H9 (cell line): ENCODE results near the gene ESPL1. TPM values are rescaled to one million over a fixed set of nuclear protein-coding genes. Genes with fewer than 3 reads are reported as not detected.

Experiments
- DNase-seq: peaks from one replicate; pipeline ENCODE4 v3.0.0-alpha.2; 2017
- H2AFZ ChIP-seq: one replicate; pipeline ENCODE4 v1.6.1; 2013; ENCODE audit warnings: mild to moderate bottlenecking, low read length, control low read depth, moderate library complexity
- H2AK5ac ChIP-seq: 2 replicates; pipeline ENCODE4 v1.6.1; 2013; ENCODE audit warnings: low read length, control low read depth, mixed read lengths; ENCODE audit not compliant: insufficient read length
- H2BK120ac ChIP-seq: one replicate; pipeline ENCODE4 v1.6.1; 2013; ENCODE audit warnings: low read depth, mild to moderate bottlenecking, low read length, control low read depth, inconsistent platforms; ENCODE audit not compliant: poor library complexity, severe bottlenecking
- H2BK12ac ChIP-seq: 2 replicates; pipeline ENCODE4 v1.6.1; 2013; ENCODE audit warnings: low read length, control low read depth, mixed read lengths, low read depth; ENCODE audit not compliant: insufficient read length
- H2BK15ac ChIP-seq: 2 replicates; pipeline ENCODE4 v1.6.1; 2013; ENCODE audit warnings: low read depth, low read length, control low read depth
- H2BK20ac ChIP-seq: one replicate; pipeline ENCODE4 v1.6.1; 2013; ENCODE audit warnings: low read depth, mild to moderate bottlenecking, low read length, control low read depth, inconsistent platforms; ENCODE audit not compliant: poor library complexity, severe bottlenecking
- H2BK5ac ChIP-seq: 2 replicates; pipeline ENCODE4 v1.6.1; 2013; ENCODE audit warnings: low read length, control low read depth, mixed read lengths; ENCODE audit not compliant: insufficient read length
- H3K14ac ChIP-seq: 2 replicates; pipeline ENCODE4 v1.6.1; 2013; ENCODE audit warnings: low read length, control low read depth; ENCODE audit not compliant: insufficient read depth
- H3K18ac ChIP-seq: 2 replicates; pipeline ENCODE4 v1.6.1; 2013; ENCODE audit warnings: low read depth, mild to moderate bottlenecking, mixed read lengths, low read length, control low read depth; ENCODE audit not compliant: insufficient read length
- H3K23ac ChIP-seq: 2 replicates; pipeline ENCODE4 v1.6.1; 2013; ENCODE audit warnings: low read length, control low read depth, mixed read lengths, low read depth; ENCODE audit not compliant: insufficient read length
- H3K23me2 ChIP-seq: 2 replicates; pipeline ENCODE4 v1.6.1; 2013; ENCODE audit warnings: low read depth, mild to moderate bottlenecking, mixed read lengths, low read length, control low read depth; ENCODE audit not compliant: insufficient read length, poor library complexity, severe bottlenecking
- H3K27ac ChIP-seq: 2 replicates; pipeline ENCODE4 v1.5.1; 2013; ENCODE audit warnings: low read length, control low read depth, mixed read lengths, low read depth; ENCODE audit not compliant: insufficient read length
- H3K27me3 ChIP-seq: 2 replicates; pipeline ENCODE4 v1.6.1; 2013; ENCODE audit warnings: low read length, control low read depth, inconsistent platforms; ENCODE audit not compliant: insufficient read depth
- H3K4ac ChIP-seq: 2 replicates; pipeline ENCODE4 v1.6.1; 2013; ENCODE audit warnings: low read depth, mild to moderate bottlenecking, control low read depth, inconsistent platforms, low read length, moderate library complexity
- H3K4me1 ChIP-seq: 2 replicates; pipeline ENCODE4 v1.6.1; 2013; ENCODE audit warnings: low read length, control low read depth, inconsistent platforms; ENCODE audit not compliant: insufficient read depth
- H3K4me2 ChIP-seq: 2 replicates; pipeline ENCODE4 v1.6.1; 2013; ENCODE audit warnings: low read length, control low read depth, mixed read lengths; ENCODE audit not compliant: insufficient read length, insufficient read depth
- H3K56ac ChIP-seq: 2 replicates; pipeline ENCODE4 v1.6.1; 2013; ENCODE audit warnings: low read depth, mild to moderate bottlenecking, mixed read lengths, low read length, control low read depth; ENCODE audit not compliant: insufficient read length
- H3K79me1 ChIP-seq: 2 replicates; pipeline ENCODE4 v1.6.1; 2013; ENCODE audit warnings: low read depth, mild to moderate bottlenecking, moderate library complexity, low read length, control low read depth, inconsistent platforms; ENCODE audit not compliant: insufficient read depth, poor library complexity, severe bottlenecking
- H3K79me2 ChIP-seq: 2 replicates; pipeline ENCODE4 v1.6.1; 2013; ENCODE audit warnings: low read length, control low read depth, inconsistent platforms; ENCODE audit not compliant: insufficient read depth
- H3K9ac ChIP-seq: 2 replicates; pipeline ENCODE4 v1.6.1; 2013; ENCODE audit warnings: low read length, control low read depth, mixed read lengths; ENCODE audit not compliant: insufficient read length; ENCODE audit errors: extremely low read depth
- H3K9me3 ChIP-seq: one replicate; pipeline ENCODE4 v1.6.1; 2013; ENCODE audit warnings: low read depth, low read length, inconsistent platforms; ENCODE audit not compliant: control insufficient read depth
- H3T11ph ChIP-seq: one replicate; pipeline ENCODE4 v1.6.1; 2013; ENCODE audit warnings: mild to moderate bottlenecking, low read length, control low read depth, inconsistent platforms
- H4K20me1 ChIP-seq: one replicate; pipeline ENCODE4 v1.6.1; 2013; ENCODE audit not compliant: control insufficient read depth, insufficient read length, insufficient read depth
- H4K5ac ChIP-seq: 2 replicates; pipeline ENCODE4 v1.6.1; 2013; ENCODE audit warnings: low read depth, mild to moderate bottlenecking, mixed read lengths, low read length, control low read depth; ENCODE audit not compliant: insufficient read length
- H4K8ac ChIP-seq: replicated peaks from 2 replicates; pipeline ENCODE4 v1.6.1; 2013; ENCODE audit warnings: low read length, control low read depth, mixed read lengths, low read depth; ENCODE audit not compliant: insufficient read length
- H4K91ac ChIP-seq: 2 replicates; pipeline ENCODE4 v1.6.1; 2013; ENCODE audit warnings: low read depth, mild to moderate bottlenecking, moderate library complexity, mixed read lengths, low read length, control low read depth; ENCODE audit not compliant: insufficient read length
- H3K27ac Mint-ChIP-seq, 3 experiments: 2 replicates in 2 of 3; 3 replicates in 1 of 3; pipeline ENCODE4 v1.8.0; 2020 to 2021; ENCODE audit warnings: mixed read lengths in 3 of 3, mild to moderate bottlenecking in 1 of 3, moderate library complexity in 1 of 3
- H3K27me3 Mint-ChIP-seq: 2 replicates; pipeline ENCODE4 v1.8.0; 2021; ENCODE audit warnings: low read depth, mild to moderate bottlenecking, moderate library complexity, mixed read lengths
- H3K36me3 Mint-ChIP-seq, 3 experiments: 2 replicates in 2 of 3; 3 replicates in 1 of 3; pipeline ENCODE4 v1.8.0; 2020 to 2021; ENCODE audit warnings: low read depth in 3 of 3, mixed read lengths in 3 of 3; ENCODE audit not compliant: insufficient read depth in 1 of 3
- H3K4me1 Mint-ChIP-seq, 2 experiments: 2 replicates each; pipeline ENCODE4 v1.8.0; 2020; ENCODE audit warnings: mixed read lengths in 2 of 2
- H3K4me3 Mint-ChIP-seq, 2 experiments: 2 replicates in 1 of 2; 3 replicates in 1 of 2; pipeline ENCODE4 v1.8.0; 2020 to 2021; ENCODE audit warnings: mild to moderate bottlenecking in 2 of 2, mixed read lengths in 2 of 2, moderate library complexity in 1 of 2
- H3K9me3 Mint-ChIP-seq, 2 experiments: 2 replicates in 1 of 2; 3 replicates in 1 of 2; pipeline ENCODE4 v1.8.0; 2020; ENCODE audit warnings: mild to moderate bottlenecking in 2 of 2, mixed read lengths in 2 of 2, moderate library complexity in 1 of 2
- WGBS: extraction: QIAGEN DNeasy Blood & Tissue Kit; methylation state at CpG from one replicate; pipeline ENCODE4 v1.1.7; 2013; ENCODE audit warnings: missing lambda C conversion rate, low lambda C conversion rate, mixed read lengths; ENCODE audit not compliant: insufficient read length; ENCODE audit errors: extremely low coverage; 5-methylcytosine and 5-hydroxymethylcytosine counted together
- total RNA-seq: library from RNA; stranded (reverse); gene quantifications from 2 replicates; pipeline ENCODE4 v1.2.1, GENCODE V29; 2021
- TF ChIP-seq, protein P1 (sequence below): fragments of 200-600 bp; sonication (generic); conservative IDR thresholded peaks from 3 replicates; pipeline ENCODE4 v1.8.0; 2021; ENCODE audit warnings: antibody characterized with exemption, mild to moderate bottlenecking

Gene ESPL1
- total RNA-seq, 1 experiment from 2014 or later: 43.2 TPM

DNA sequence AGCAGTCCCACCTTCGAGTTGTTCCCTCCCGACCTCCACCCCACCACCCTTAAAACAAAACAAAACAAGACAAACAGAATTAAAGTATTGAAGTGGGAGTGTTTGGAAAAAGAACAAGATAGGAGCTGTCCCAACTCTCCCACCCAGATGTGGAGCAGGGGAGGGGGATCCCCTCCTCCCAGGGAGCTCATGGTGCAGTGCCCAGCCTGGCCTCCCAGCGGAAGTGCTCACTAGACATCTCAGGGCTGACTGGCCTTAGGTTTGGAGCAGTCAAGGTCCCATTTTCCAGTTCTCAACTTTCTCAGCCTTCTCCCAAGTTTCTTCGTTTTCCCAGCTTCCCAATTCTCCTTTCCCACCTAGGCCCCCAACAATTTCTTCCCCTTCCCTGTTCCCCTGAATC lies 65.2 kb downstream of the ESPL1 start:
- no peak overlapping the region for H2BK12ac ChIP-seq
- no peaks in the 10 kb centered on the region for H3K79me2 ChIP-seq
- no peak overlapping the region for H2BK5ac ChIP-seq
- H4K20me1 ChIP-seq: no peaks in the 10 kb centered on the region
- H2AFZ ChIP-seq: no peak overlapping the region
- H3K14ac ChIP-seq: no peak overlapping the region
- no peak overlapping the region for H3K56ac ChIP-seq
- no peak overlapping the region for H3K18ac ChIP-seq
- no peak overlapping the region for H4K5ac ChIP-seq
- no peak overlapping the region for H2BK120ac ChIP-seq
- Mint-ChIP-seq H3K27me3 (peaks cover 77% of the 10 kb centered on the region), H3K36me3 (no peaks in the 10 kb centered on the region), H3K4me1 (peaks cover 15 to 25% of the 10 kb centered on the region in 2 experiments), H3K9me3 (no peaks in the 10 kb centered on the region), H3K27ac (no peak overlapping the region; a peak in 1 of 7 replicates), H3K4me3 (no peak overlapping the region)
- no peaks in the 10 kb centered on the region for H3K79me1 ChIP-seq
- no peak overlapping the region for H3K27ac ChIP-seq
- no peaks in the 10 kb centered on the region for H3K9me3 ChIP-seq
- no CpG with 5 or more reads among the region's 4 CpGs for WGBS
- no peak overlapping the region for H2BK15ac ChIP-seq
- H2AK5ac ChIP-seq: no peak overlapping the region
- no peak overlapping the region for H3K4ac ChIP-seq
- no peak overlapping the region for H2BK20ac ChIP-seq
- DNase-seq: no peak
- peaks cover 5% of the 10 kb centered on the region for H3K27me3 ChIP-seq
- TF ChIP-seq, protein P1, sequence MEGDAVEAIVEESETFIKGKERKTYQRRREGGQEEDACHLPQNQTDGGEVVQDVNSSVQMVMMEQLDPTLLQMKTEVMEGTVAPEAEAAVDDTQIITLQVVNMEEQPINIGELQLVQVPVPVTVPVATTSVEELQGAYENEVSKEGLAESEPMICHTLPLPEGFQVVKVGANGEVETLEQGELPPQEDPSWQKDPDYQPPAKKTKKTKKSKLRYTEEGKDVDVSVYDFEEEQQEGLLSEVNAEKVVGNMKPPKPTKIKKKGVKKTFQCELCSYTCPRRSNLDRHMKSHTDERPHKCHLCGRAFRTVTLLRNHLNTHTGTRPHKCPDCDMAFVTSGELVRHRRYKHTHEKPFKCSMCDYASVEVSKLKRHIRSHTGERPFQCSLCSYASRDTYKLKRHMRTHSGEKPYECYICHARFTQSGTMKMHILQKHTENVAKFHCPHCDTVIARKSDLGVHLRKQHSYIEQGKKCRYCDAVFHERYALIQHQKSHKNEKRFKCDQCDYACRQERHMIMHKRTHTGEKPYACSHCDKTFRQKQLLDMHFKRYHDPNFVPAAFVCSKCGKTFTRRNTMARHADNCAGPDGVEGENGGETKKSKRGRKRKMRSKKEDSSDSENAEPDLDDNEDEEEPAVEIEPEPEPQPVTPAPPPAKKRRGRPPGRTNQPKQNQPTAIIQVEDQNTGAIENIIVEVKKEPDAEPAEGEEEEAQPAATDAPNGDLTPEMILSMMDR: no peak
- H4K8ac ChIP-seq: no peak overlapping the region
- no peak overlapping the region for H3K23ac ChIP-seq
- H3K4me2 ChIP-seq: no peak overlapping the region
- H4K91ac ChIP-seq: no peak overlapping the region
- no peaks in the 10 kb centered on the region for H3K23me2 ChIP-seq
- H3K4me1 ChIP-seq: no peaks in the 10 kb centered on the region; the same call in 1 of the 2 replicates
- no peak overlapping the region for H3K9ac ChIP-seq
- no peak overlapping the region for H3T11ph ChIP-seq
